KBM-7 (cell line): Measurements from ENCODE around the gene DSCAML1.
"Not testable (repeated sequence)": the region's sequence is repeated elsewhere in the genome, so short reads cannot be mapped to it uniquely, and the experiment has no call there.

Experiments
- DNase-seq: peaks from one replicate; pipeline ENCODE4 v3.0.0-alpha.2; 2015
- in situ Hi-C: fragments of 300-500 bp; cut with MboI; formaldehyde crosslinking; loops from 2 replicates; pipeline ENCODE4 v1.14.3; 2020; ENCODE audit warnings: low sequenced_read_pairs, low pct_unique_long_range_greater_than_20kb, mixed read lengths

Gene DSCAML1

DNA sequence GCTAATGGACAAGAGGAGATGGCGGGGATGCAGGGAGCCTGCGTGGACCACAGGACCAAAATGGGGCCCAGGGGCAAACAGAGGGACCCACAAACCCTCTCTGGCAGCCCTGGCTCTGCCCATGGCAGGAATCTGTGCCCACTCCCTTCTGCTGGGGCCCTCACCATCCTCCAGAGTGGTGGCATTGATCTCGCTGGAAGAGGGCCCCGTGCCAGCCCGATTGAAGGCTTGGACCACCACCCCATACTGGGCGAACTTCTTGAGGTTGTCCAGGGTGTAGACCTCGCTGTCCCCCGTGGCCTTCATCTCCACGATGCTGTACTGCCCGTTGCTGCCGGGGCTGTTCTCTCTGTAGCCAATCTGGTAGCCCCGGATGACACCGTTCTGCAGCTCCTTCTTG, 332.2 kb downstream of the DSCAML1 start:
- no peak for DNase-seq
- in situ Hi-C loops = no loop called here

DNA sequence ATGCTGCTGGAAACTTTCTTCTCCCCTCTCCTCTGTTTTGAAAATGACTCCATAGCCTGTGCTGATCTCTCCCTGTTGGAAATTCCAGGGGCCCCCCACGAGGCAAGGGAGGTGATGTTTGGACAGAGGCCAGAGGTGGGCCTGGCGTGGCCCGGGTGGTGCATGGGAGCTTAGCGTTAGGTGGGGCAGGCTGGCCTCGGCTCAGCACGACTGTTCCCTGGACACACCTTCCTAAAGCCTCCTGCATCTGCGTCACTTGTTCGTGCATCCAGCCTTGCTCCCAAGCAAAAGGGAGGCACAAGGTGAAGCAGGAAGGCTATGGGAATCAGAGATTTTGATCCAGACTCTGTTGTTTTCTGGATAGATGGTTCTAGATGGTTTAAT, 334.2 kb downstream of the DSCAML1 start:
- in situ Hi-C loops = no loop called here
- no peak for DNase-seq

DNA sequence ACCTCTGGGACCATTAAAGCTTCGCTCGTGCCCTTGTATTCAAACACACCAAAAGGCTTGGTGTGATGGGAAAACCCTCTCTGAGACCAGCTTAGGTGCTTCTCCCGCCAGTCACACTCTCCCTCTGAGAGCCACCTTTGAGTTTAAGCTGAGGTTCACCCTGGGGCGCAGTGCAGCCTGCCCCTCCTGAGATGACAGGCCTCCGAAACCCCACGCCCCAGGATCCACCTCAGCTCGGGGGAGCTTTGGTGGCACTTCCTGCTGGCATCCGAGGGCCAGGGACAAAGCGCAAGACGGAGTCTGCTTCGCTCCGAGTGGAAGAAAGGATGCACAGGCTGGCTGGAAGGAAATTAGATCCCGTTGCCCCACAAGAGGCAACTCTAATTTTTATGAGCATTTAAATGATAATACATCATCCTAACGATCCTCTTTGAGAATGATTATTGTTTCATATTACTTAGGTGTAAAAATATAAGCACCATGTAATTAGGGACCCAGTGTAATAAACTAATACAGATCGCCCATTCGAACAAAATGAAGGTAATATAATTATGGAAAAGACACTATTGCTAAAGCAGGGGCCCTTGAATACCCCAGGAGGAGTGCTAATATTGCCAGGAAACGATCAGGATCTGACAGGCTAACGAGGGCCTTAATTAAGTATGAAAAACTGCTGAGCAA, 334.7 kb downstream of the DSCAML1 start:
- DNase-seq = no peak
- in situ Hi-C loops = no loop called here

DNA sequence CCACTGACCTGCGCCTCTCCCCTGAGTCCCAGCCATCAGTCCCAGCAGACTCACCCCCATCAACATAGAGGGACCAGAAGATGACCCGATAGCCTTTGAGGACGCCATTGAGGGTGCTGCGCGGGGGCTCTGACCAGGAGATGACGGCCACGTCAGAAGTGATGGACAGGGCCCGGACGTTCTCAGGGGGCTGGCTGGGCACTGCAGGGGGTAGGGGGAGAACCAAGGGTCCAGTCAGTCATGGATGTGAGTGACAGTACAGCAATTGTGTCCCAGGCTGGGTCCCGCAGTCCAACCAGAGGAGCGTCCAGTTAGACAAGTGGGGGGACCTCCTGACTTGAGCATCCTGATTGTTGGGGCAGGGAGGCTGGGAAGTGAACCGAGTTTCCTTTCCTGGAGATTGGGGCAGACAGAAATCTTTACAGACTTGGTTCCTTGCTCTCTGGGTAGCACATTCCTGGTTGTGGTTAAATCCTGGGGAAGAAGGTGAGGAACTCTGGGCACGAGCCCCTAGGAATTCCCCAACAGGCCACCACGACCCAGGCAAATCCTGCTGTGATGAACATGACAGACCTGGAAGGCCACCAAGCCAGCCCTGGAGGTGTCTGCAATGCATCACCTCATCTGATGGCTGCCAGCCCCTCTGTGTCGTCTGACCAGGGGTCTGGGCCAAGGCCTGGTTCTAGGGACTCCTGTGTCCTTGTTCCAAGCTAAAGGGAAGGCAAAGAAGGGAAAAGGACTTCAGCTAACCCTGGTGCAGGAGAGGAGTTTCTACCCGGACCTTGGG, 335.4 kb downstream of the DSCAML1 start:
- in situ Hi-C loops = no loop called here
- DNase-seq = no peak

DNA sequence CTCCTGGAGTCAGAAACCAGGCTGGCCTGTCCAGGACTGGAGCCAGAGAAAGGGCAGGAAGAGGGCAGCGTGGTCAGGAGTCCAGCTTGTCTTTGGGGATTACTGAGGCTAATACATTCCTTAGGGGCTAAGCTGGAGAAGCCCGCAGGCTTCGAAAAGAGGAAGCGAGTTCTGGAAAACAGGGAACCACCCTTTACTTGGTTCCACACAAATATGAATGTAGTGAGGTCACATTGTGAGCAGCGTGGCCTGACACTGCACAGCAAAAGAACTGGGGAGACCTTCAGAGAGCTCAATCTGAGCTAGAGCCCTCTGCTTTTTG, 337.1 kb downstream of the DSCAML1 start:
- peak; percentile 16 for DNase-seq
- in situ Hi-C loops = no loop called here

DNA sequence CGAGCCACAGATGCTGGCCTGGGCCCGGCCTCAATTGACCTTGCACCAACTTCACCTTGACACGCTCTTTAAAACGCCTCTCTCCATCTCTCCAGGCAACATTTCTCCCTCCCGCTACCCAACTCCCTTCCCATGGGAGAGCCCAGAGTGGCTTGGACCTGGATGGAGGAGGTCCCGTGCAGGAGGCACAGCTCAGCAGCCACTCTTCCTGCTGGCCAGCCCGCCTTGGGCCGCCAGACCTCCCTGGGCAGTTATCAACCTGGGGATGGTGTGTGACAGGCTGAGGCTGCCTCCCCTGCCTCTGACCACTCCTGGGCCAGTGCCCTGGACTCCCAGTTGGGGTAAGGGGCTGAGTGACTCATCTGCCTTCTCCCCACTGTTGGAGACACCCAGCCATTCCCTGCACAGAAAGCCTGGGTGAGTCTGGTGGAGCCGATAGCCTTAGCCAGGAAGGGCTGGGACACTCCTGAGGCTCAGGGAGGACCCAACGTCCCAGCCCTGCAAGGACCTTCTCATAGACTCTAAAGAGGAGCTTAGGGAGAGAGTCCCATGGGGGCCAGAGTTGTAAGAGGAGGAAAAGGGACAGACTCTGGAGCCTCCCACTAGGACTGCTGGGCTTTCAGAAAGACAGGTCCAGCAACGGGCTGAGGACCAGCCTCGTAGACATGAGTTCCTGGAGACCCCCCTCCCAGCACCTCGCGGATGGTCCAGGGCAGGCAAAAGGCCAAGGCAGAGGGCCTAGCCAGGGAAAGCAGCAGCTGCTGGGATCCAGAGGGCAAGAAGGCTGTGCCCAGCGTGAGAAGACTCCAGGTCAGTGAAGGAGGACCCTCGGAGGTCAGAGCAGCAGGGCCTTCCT, 337.7 kb downstream of the DSCAML1 start:
- DNase-seq = no peak
- in situ Hi-C loops = no loop called here

DNA sequence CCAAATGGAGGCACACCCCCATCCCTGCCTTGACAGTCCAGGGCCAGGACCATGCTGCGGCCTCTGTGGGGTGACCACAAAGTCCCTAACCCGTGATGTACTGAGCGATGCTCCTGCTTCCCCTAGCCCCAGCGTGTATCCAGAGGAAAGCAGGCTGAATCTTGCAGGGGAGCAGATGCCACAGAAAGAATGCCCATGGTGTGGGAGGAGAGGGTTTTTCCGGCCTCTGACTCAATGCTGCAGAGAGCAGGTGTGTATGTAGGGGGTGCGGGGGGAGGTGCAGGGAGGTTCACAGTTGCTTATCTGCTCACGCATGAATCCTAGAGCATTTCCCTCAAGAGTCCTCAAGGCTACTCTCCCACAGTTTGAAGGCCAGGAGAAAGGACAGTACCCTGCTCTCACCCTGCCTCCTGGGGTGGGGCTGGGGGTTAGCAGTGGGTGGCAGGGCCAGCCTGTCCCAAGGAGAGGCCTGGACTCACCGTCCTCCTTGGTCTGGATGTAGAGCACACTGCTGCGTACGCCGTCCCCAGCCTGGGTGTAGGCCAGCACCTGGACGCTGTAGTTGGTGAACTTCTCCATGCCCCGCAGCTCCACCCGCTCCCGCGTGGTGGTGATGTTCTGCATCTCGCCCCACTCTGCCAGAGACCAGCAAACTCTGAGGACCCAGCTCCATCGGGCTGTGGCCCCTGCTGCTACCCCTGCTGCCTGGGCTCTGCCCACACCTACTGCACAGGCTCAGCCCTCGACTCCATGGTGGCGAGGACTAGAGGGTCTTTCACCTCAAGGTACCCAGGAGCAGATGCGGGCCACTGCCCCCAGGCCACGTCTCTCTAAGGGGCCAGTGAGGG, 338.5 kb downstream of the DSCAML1 start:
- no peak for DNase-seq
- in situ Hi-C loops = no loop called here

DNA sequence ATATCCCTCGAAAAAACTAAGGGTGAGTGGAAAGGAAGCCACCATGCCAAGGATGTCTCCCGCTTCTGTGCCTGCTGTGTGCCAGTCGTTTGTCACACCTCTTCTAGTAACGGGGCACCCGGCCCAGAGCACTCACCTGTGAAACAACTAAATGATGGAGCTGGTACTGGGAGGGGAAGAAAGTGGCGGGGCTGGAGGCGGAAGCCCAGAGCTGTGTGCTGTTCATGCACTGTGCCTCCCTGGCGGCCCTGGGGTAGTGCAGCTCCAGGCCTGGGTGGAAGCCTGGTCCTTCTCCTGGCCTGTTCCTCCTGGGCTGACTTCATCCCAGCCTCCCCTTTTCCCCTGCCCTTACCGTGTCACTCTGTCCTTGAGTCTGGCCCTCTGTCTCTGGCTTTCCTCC, 339.2 kb downstream of the DSCAML1 start:
- DNase-seq = no peak
- in situ Hi-C loops = no loop called here

DNA sequence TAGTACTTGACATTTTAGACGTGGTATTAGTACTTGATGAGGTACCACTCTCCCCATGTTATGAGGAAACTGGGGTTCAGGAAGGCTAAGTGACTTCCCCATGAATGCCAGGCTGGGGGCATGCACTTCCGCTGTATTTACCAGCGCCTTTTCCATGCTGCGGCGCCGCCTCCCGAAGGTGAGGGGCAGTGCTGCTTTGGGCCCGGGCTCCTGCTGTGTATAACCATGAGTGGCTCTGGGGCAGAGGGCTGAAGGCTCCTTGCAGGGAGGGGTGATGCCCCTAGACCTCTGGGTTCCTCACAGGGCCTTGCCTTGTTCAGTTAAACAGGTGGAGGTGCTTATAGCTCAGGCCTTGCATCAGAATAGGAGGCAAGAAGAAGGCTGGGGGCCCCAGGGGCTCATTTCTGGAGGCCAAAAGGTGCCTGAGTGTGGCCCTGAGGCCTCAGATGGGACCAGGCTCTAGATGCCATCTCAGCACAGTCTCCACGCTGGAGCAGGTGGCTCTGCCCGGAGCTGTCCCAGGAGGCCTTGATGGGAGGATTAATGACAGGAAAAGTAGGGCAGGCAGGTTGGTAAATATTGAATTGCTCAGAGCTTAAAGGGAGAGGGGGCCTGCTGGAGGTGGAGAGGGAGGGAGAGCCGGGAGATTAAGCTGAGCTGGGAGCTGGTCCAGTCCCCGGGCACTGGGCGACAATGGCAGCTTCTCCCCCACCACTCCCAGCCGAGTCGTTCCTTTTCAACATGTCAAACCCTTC, 339.8 kb downstream of the DSCAML1 start:
- DNase-seq = no peak
- in situ Hi-C loops = no loop called here

DNA sequence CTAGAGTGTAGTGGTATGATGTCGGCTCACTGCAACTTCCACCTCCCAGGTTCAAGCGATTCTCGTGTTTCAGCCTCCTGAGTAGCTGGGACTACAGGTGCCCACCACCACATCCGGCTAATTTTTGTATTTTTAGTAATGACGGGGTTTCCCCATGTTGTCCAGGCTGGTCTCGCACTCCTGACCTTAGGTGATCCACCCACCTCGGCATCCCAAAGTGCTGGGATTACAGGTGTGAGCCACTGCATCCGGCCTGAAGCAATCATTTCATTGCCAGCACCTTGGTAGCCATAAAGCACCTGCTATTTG, 340.3 kb downstream of the DSCAML1 start:
- DNase-seq, in situ Hi-C loops: not testable (repeated sequence)

DNA sequence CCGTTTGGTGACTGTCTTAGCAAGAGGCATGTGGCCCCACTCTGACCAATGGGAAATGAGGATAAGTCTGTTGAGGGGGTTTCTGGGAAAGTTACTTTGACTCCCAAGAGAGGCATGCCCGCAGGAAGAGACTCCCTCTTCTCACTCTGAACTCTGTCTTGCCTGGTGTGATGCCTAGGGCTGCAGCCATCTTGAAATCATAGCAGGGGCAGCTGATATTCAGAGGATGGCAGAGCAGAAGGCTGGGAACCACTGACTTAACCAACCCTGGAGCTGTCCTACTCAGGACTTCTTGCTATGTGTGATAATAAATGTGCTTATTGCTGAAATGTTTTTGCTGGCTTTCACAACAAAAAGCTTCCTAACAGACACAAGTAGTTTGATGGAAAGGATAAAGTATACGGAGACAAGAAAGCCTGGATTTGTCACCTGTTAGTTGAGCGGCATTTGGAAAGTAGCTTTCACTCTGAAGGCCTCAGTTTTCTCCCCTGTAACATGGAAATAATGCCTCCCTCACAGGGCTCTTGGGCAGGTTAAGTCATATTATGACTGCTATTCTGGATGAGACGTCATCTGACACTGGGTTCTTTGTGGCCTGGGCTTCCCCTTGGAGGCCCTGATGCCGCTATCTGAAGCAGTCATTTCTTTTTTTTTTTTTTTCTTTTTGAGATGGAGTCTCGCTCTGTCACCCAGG, 340.8 kb downstream of the DSCAML1 start:
- DNase-seq = no peak
- in situ Hi-C loops = no loop called here

DNA sequence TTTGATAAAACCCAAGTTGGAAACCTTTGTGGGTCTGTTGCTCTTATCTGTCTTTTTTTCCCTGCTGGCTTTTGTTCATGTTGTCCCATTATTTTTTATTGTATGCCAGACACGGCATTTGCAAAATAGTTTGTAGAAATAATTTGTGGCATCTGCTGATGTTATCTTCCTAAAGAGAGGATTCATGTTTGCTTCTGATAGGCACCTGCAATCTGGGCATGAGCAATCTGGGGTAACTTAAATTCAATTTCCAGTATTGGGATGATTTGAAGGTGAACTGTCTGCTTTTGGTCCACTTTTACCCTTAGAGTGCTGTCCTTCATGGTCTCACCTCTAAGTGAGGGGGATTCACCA, 342.5 kb downstream of the DSCAML1 start:
- in situ Hi-C loops = no loop called here

DNA sequence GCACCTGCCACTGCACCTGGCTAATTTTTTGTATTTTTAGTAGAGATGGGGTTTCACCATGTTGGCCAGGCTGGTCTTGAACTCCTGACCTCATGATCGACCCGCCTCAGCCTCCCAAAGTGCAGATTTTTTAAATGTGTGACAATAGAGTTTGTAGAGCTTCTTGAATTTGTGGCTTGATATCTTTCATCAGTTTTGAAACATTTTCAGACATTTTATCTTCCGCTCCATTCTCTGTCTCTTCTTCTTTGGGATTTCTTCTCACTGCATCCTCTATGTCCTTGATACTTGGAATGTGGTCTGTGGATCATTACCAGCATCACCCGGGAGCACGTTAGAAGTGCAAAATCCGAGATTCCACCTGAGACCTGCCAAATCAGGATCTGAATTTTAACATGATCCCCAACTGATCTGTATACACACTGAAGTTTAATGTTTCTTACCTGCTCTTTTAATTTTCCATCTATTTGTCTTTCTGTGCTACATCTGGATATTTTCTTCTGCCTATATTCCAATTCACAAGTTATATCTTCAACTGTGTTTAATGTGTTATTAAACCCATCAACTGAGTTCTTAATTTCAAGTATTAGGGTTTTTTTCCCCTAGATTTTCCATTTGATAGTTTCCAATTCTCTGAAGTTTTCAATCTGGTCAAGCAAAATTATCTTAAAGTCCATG, 343.0 kb downstream of the DSCAML1 start:
- no peak for DNase-seq
- in situ Hi-C loops = no loop called here

More for the DNA sequence above, 342.5 kb downstream of the DSCAML1 start:
- no peak for DNase-seq

DNA sequence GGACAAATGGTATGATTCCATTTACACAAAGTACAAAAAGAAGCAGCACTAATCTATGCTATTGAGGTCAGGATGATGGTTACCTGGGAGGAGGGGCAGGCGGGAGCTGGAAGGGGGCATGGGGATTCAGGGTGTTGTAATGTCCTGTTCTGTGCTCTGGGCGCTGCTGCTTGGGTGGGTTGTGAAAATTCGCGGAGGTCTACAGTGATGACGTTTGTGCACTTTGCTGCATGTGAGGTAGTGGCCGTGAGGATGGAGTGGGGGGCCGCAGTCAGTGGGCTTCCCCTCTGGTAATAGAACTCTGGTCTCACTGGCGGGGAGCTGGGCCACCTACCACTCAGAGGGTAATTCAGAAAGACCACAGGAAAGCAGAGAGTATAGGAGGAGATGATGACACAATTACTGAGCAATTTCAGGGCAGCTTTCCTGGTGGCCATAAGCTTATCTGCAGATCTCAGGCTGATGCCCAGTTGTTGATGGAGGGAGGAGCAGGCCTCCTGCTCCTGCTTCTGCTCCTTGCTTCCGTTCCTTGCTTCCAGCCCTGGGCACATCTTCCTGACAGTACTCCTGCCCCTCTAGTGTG, 347.8 kb downstream of the DSCAML1 start:
- DNase-seq = no peak

DNA sequence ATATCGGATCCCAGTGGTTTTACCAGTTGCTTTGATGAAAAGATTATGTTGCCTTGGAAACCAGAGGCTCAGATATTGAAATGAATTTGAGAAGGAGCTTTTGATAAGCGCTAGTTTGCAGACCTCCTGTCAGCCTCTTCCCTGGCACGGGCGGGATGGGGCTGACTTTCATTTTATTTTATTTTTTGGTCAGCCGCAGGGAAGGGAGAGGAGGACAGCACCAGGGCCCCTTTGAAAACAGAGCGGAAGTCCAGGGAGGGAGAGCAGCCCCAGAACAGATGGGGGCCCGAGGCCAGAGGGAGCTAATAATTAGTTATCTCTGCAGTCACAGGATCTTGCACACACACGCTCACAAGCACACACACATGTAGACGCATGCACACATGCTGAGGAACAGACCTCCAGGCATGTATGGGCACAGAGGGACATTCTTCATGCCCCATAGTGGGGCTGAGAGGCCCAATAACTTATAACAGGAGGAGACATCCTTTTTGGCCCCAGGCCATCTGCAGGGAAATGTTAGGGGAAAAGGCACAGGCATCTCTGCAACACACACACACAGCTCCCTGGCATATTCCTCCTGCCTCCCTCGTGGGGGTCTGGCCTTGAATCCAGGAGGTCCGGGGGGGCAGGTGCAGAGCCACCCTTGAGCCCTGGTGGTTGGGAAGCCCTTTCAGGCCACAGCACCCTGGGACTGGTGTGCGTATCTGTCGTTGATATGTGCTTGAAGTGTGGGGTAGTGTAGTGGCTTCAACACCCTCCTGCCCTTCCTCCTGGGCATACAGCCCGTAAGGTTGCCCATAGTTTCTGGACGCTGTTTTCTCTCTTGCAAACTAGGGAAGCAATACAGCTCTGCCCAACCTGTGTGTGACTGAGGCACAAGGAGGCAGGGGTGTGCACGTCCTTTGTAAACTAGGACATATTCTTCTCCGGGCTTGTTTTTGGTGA, 352.0 kb downstream of the DSCAML1 start:
- in situ Hi-C loops = loop anchor here (25.0 kb wide), 1 partner anchor 492 kb away; the partner anchor contains the start of gene TMPRSS13
- no peak for DNase-seq

More for the DNA sequence above, 347.8 kb downstream of the DSCAML1 start:
- in situ Hi-C loops = loop anchor here (25.0 kb wide), 1 partner anchor 488 kb away; the partner anchor contains the start of gene TMPRSS13

DNA sequence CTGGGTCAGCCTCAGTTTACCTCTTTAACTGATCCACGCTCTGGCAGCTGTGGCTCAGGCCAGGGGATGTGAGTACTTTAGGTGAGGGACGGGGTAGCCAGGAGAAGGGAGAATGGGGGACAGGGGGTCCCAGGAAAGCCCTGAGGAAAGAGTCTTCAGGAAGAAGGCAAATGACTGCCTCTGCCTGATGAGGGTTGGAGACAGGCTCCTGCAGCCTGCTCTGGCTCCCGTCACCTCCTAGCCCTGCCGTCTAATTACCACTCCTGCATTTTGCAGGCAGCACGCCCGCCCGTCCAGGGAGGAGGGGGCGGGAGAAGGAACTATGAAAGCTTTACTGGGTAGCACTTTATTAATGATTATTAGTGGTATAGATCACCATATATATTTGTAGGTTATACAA, 352.8 kb downstream of the DSCAML1 start:
- in situ Hi-C loops = loop anchor here (25.0 kb wide), 1 partner anchor 493 kb away; the partner anchor contains the start of gene TMPRSS13
- no peak for DNase-seq
